Dermis microvascular lymphatic vessel endothelial cell (primary cell): Measurements from ENCODE around the gene VEGFD. TPM values are rescaled to one million over a fixed set of nuclear protein-coding genes. Genes with fewer than 3 reads are reported as not detected.

Source experiments
- DNase-seq, 2 donors: peaks; one replicate each; pipeline versions ENCODE4 v3.0.0 to v3.0.0-alpha.2; 2010; ENCODE audit warnings: low read depth in 2 of 2
- total RNA-seq: library from RNA; depleted of rRNA; stranded (reverse); fragments of >200 nt; gene quantifications from 2 replicates; pipeline ENCODE4 v1.2.1, GENCODE V29; 2014

The VEGFD gene
- total RNA-seq, 1 donor from 2014 or later: 0.26 TPM

DNA sequence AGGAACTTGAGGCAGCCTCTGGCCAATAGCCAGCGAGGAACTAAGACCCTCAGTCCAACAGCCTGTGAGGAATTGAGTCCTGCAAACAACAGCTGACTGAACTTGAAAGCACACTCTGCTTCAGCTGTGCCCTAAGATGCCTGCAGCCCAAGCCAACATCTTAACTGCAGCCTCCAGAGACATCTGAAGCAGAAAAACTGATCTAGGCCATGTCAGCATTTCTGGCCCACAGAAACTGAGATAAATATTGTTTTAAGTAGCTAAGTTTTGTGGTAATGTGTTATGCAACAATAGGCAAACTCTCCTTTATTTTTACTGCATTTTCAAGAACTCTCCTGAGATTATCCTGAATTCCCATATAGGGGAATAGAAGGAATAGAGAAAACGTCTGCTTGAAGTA lies 24.5 kb downstream of the VEGFD start:
- DNase-seq: no peak

DNA sequence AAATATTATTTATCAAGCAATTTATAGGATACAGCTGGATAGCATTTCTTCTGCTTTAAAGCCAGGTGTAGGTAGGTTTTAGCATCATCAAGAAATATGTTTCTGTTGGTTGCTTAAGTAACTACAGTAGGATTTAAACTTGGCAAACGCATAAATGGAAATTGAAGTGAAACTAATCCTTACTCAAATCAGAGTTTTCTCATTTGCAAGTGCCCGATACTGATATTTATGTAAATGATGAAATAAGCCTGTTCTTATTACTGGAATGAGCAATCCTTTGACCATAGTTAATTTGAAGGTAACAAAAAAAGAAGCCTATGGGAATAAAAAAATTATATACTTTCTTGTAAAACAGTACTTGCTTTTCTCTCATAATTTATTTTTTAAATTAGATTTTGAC lies 25.7 kb downstream of the VEGFD start:
- no peak for DNase-seq

DNA sequence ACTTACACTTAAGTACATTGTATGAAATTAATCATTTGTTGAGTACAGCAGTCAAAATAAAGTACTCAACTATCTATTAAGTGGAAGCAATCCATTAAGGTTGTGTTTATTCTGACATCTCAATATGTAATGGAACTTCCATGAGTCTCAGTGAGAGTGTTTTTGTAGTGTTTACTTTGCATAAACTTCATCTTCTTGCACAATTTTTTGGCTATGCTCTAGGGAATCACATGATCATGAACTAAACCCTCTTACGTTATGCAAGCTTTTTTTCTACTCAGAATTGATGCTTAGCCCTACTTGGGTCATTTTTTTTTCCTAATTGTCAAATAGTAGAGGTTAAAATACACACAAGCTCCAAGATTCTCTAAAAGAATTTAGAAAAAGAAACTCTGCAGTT lies 27.8 kb downstream of the VEGFD start:
- no peak for DNase-seq

DNA sequence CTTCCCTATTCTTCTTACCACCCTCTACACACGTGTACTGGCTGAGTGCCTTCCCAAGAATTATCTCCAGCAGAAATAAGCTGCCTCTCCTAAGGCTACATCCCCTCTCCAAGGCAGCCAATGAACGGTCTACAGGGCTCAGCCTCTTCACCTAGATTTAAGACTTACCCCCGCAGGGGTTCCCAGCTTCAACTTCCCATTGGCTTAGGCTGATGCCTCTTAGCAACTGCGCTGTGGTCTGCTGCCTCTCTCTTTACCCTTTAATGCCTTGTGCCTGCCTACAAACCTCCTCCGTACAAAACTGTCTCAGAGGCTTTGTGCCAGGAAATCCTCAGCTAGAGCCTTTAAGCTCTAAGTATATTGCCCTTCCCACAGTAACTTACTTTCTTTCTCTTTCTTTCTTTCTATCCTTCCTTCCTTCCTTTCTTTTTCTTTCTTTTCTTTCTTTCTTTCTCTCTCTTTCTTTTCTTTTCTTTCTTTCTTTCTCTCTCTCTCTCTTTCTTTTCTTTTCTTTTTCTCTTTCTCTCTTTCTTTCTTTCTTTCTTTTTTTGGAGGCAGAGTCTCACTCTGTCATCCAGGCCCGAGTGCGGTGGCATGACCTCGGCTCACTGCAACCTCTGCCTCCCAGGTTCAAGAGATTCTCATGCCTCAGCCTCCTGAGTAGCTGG lies 33.8 kb downstream of the VEGFD start:
- no peak for DNase-seq

DNA sequence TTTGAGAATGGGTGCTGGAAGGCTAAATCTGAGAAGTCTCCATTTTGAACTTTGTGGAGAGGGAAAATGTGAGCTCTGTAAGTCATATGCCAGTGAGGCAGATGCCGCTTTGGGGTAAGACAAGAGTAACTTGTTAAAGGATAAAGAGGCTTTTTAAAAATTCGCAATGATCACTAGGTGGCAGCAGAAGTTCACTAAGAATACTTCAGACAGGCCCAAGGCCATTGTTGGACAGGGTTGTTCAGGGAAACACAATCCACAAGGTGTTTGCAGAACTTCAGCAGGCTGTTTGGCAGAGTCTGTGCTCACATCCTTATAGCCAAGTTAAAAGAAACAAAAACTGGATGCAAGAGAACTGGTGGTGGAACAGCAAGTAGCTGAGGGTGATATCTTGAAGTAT lies 35.2 kb downstream of the VEGFD start:
- peak; percentile 64 to 67 for DNase-seq

- no peak for DNase-seq
Observed at GRCh38 chrX:15345976-15346375, 38.2 kb downstream of the VEGFD start.

- no peak for DNase-seq
Observed at GRCh38 chrX:15344106-15344505, 40.1 kb downstream of the VEGFD start.

DNA sequence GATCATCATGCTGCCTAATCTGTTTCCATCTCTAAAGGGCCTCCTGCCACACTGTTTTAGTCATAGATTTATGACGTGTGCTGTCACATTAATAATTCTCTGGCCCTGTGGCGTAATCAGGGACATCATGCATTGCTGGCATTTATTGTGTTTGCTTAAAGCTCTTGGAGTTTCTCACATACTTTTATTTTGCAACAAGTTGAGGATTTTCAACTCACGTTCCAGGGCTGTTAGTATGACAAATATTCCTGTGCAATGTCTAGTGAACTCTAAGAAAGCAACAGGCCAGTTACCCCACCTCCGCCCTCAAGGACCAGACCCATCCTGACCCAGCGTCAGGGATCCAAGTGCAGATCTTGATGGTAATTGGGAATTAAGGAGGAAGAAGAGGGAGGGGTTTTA lies 41.1 kb downstream of the VEGFD start:
- no peak for DNase-seq

GRCh38 chrX:15340867-15341266 lies 43.3 kb downstream of the VEGFD start:
- no peak for DNase-seq

DNA sequence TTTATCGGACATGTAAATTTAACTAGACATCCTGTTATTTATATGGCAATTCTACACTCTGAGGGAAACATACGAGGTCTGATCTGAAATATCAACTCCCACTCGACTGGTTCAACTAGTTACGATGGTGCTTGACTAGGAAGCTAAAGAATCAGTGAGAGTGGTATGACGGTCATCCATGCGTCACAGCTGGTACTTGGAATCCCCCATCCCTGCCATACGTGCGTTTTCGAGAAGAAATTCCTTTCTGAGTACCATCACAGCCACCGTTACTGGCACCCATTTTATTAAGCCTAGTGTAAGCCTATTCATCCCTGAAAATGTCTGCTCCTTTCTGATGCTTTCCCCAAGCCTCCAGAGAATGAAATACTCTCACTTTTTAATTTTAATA lies 48.2 kb downstream of the VEGFD start:
- DNase-seq: peak; percentile 43 to 72

DNA sequence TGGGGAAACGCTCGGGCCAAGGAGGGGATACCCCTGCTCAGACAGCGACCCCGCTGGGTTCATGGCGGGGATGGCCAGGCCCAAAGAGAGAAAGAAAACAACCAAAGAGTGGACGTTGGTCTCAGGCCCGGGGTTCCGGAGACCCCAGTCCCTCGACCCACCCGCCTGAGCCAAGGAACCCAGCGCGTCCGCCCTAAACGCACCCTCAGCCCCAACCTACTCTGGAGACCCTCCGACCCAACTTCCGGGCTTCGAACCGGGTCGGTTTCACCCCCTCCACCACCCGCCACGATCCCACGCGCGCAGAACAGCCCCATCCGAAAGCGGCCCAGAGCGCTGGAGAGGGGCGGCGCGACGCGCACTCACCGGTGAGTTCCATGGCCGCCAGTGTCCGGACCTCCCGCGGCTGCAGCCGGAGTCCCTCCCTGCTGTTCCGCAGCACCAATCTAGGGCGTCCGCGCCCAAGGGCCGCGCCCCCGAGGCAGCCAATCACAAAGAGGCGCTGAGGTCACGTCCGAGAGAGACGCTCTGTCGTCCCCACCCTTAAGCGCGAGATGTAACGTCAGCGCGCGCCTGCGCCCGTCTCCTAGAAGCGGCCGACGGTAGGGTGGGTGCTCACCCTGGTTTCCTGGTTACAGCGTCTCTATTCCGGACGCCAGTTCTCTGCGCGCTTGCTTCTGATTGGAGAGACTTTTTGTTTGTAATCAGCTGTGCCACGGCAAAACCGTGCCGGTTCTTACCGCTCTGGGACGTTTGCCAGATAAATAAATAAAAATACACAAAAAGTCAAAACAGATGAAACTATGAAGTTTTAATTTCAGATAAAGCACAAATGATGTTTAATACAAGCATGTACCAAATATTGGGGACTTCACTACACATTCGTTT lies 48.8 kb downstream of the VEGFD start, which contains the start of gene PIGA:
TSS of gene PIGA (minus strand) at position 389 of the 888 bp plus-strand sequence. CDS start 3,593 bp downstream, outside the sequence.
- peak; percentile 94 to 97 for DNase-seq

- peak in 1 of 2 donors; percentile 47 for DNase-seq
Observed at GRCh38 chrX:15334561-15334960, 49.7 kb downstream of the VEGFD start.

- no peak for DNase-seq
Observed at GRCh38 chrX:15328821-15329220, 55.4 kb downstream of the VEGFD start.

- DNase-seq: no peak
Observed at GRCh38 chrX:15328131-15328530, 56.1 kb downstream of the VEGFD start.

GRCh38 chrX:15322472-15322871 lies 61.7 kb downstream of the VEGFD start:
- no peak for DNase-seq

DNA sequence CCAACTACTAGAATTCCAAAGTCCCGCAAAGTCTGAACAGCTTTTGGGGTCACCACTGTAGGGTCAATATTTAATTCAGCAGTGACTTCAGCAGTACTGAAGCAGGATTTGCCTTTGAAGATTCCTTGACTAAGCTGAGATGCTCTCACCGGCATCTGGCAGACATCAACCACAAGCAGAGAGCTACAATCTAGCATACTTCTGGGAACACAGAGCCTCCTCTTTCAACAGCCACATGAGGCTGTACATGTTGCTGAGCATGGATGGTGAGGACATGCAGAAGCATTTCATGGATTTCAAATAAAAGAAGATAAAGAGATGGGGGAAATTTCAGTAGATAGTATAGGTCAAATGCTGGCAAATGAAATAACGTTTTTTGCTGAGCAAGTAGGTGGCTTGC lies 62.1 kb downstream of the VEGFD start:
- no peak for DNase-seq

DNA sequence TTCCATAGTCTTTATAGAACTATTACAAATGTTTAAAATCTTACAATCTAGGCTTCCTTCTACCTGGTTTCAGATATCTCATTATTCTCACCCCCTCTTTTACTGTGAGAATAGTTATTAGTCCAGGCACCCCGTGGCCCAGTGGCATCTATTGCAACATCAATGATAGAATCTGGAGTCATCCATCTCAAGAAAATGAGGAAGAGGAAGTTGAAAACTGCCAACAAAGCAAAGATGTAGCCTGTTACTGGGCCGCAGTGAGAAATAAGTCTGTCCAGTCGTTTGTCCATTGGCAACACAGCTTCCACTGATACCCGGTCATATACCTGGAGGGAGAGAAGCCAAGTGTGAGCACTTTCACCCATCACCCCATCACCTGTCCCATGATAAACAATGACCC lies 62.8 kb downstream of the VEGFD start:
- DNase-seq: no peak

DNA sequence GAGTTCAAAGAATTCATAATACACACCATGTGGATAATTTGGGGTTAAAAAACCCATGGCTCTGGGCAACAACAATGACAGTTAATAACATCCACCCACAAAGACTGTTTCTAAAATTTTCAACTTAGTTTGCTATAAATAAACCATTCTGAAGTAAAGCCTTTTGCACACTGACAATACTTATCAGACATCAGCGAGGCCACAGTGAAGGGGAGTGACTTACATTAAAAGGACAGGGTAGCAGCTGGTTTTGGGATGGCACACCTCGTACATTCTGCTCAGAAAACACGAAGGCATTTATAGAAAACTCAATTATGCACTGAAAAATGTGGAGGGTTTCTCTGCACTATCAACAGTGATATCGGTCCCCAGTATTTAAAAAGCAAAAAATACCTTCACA lies 63.9 kb downstream of the VEGFD start:
- no peak for DNase-seq

GRCh38 chrX:15319075-15319474 lies 65.1 kb downstream of the VEGFD start:
- DNase-seq: no peak

DNA sequence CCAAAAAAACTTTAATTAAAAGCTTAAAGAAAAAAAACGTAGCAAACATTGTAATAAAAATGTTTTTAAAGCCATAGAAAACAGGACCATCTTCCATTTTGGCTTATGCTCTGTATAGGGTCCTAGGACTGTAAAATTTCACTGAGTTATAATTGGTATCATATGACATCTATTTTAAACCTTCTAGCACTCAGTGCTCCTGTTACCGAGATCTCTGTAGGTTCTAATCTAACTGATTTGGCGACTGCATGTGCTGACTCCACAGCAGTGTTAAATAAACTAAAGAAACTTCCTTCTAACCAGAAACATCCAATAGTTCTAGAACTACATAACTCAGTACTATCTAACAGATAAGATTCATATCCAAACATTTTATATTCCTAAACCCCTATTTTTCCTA lies 68.7 kb downstream of the VEGFD start, which contains the start of gene ASB11:
TSS of gene ASB11 (minus strand) at position 132 of the 400 bp plus-strand sequence. CDS start at position 97, 35 bp downstream.
- no peak for DNase-seq

- DNase-seq: no peak
Observed at GRCh38 chrX:15314472-15314871, 69.7 kb downstream of the VEGFD start.

DNA sequence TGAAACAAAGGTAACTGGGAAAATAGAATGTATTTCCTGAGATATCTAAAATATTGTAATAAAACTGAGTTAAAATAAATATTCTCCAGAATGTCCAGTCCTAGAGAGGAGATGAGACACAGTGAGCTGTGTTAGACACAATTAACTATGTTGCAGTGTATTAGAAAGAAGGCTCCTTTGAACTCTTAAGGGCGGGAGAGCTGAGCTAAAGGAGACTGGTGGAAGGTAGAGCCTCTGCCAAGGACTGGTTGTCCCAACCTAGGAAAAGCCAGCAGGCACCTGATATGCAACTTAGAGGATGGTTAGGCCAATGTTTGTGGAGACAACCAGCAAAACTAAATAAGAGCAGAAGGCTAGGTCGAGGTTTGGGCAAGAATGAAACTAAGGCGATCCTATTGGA lies 73.1 kb downstream of the VEGFD start:
- no peak for DNase-seq

DNA sequence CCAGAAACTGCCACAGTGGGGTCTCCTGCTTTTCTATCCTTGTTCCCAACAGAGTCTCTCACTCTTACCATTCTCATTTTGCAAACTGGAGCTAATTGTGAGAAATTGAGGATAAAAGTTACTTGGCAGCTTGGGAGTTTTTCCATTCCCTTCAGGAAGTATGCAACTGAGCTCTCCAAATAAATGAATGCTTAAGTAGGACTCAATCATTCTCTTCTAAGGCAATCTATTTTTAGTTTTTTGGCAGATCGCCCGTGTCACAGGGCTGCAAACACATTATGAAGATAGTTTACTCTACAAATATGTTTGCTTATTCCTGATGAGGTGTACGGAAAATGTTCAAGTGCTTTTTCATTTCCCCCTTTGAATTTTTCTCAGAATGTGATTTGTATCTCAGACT lies 74.1 kb downstream of the VEGFD start:
- DNase-seq: peak in 1 of 2 donors; percentile 87
